ENCODE measurements around the gene LCN6. TPM values are rescaled to one million over a fixed set of nuclear protein-coding genes. Genes with fewer than 3 reads are reported as not detected.

Gene LCN6
- total and polyA plus RNA-seq, 2 donors (not counting 1 experiment from before 2014, with no cell fraction given), result 0.18 TPM; not detected in 1

GRCh38 chr9:136775191-136775590 lies 26.9 kb upstream of the LCN6 start:
- CTCF ChIA-PET, result interaction anchor here (1.2 to 1.8 kb wide), 2 partner anchors 9 to 10 kb away, joined by 3 to 4 read pairs; no protein-coding TSS in a partner anchor
- H3K27me3 Mint-ChIP-seq, result peaks cover 25% of the 10 kb centered on the region
- peak overlapping the region; percentile 32 for H3K27ac Mint-ChIP-seq
- H4K20me1 ChIP-seq (ENCODE audit: control insufficient read depth, insufficient read depth, low read length, poor library complexity, severe bottlenecking), result no peaks in the 10 kb centered on the region
- H3K9ac ChIP-seq (ENCODE audit: low read length), result no peak overlapping the region
- DNase-seq, result no peak
- WGBS (ENCODE audit: insufficient coverage), result 97% methylated on average over 6 of the region's 6 CpGs
- intact Hi-C loops (cut with micrococcal nuclease), result no loop called here
- POLR2A ChIA-PET, result no interaction called here
- no peak overlapping the region for H2AFZ ChIP-seq (ENCODE audit: insufficient read depth, low read depth, low read length, poor library complexity, severe bottlenecking)
- H3K36me3 ChIP-seq (replicated peaks in 1 of 2; ENCODE audit: control extremely low read depth in 1 of 2, control insufficient read depth in 1 of 2, extremely low read depth in 1 of 2, insufficient read depth in 2 of 2, low read length in 1 of 2), result no peaks in the 10 kb centered on the region
- TF ChIP-seq CTCF (IDR thresholded peaks at IDR 0.05) (no peak), EZH2 (IDR thresholded peaks at IDR 0.05; ENCODE audit: borderline replicate concordance, insufficient read depth, low read depth, low read length, poor library complexity, severe bottlenecking) (no peak)
- no peaks in the 10 kb centered on the region for H3K79me2 ChIP-seq (ENCODE audit: control insufficient read depth, insufficient read depth, low read length)
- no peak overlapping the region for H3K4me2 ChIP-seq (replicated peaks; ENCODE audit: low read depth, low read length, poor library complexity, severe bottlenecking)
- H3K27ac ChIP-seq (ENCODE audit: low read length in 2 of 2), result no peak overlapping the region
- H3K9me3 Mint-ChIP-seq (ENCODE audit: insufficient read depth), result peaks cover 6% of the 10 kb centered on the region
- peaks cover 0 to 5% (median 2%) of the 10 kb centered on the region in 4 experiments for H3K27me3 ChIP-seq (replicated peaks in 1 of 4; ENCODE audit: control extremely low read depth in 1 of 4, control insufficient read depth in 3 of 4, insufficient read depth in 4 of 4, low read length in 3 of 4)
- ATAC-seq (ENCODE audit: low read depth), result no peak
- peaks cover 9% of the 10 kb centered on the region for H3K4me1 Mint-ChIP-seq
- H3K4me1 ChIP-seq (ENCODE audit: control insufficient read depth in 2 of 2, insufficient read depth in 2 of 2, low read length in 2 of 2), result peaks cover 7% of the 10 kb centered on the region in 2 donors
- H3K4me3 ChIP-seq (ENCODE audit: control extremely low read depth in 1 of 5, extremely low read depth in 1 of 5, insufficient read depth in 1 of 5, low read depth in 2 of 5, low read length in 4 of 5), result no peak overlapping the region
- H3K9me3 ChIP-seq (ENCODE audit: control extremely low read depth in 1 of 3, control insufficient read depth in 2 of 3, insufficient read depth in 1 of 3, low read length in 2 of 3), result peaks cover 0 to 10% (median 6%) of the 10 kb centered on the region in 3 donors
- no peak overlapping the region for H3K4me3 Mint-ChIP-seq

GRCh38 chr9:136774416-136775045 lies 26.2 kb upstream of the LCN6 start:
- DNase-seq, result no peak
- no peaks in the 10 kb centered on the region for H3K79me2 ChIP-seq (ENCODE audit: control insufficient read depth, insufficient read depth, low read length)
- POLR2A ChIA-PET, result no interaction called here
- H4K20me1 ChIP-seq (ENCODE audit: control insufficient read depth, insufficient read depth, low read length, poor library complexity, severe bottlenecking), result no peaks in the 10 kb centered on the region
- Mint-ChIP-seq H3K9me3 (ENCODE audit: insufficient read depth) (peaks cover 6% of the 10 kb centered on the region), H3K27ac (no peak overlapping the region), H3K4me1 (peaks cover 13% of the 10 kb centered on the region), H3K27me3 (peaks cover 25% of the 10 kb centered on the region), H3K4me3 (no peak overlapping the region)
- intact Hi-C loops (cut with micrococcal nuclease), result no loop called here
- no peak overlapping the region for H3K27ac ChIP-seq (ENCODE audit: low read length in 2 of 2)
- 97% methylated on average over 7 of the region's 12 CpGs for WGBS (ENCODE audit: insufficient coverage)
- peaks cover 0 to 10% (median 6%) of the 10 kb centered on the region in 3 donors for H3K9me3 ChIP-seq (ENCODE audit: control extremely low read depth in 1 of 3, control insufficient read depth in 2 of 3, insufficient read depth in 1 of 3, low read length in 2 of 3)
- H3K9ac ChIP-seq (ENCODE audit: low read length), result no peak overlapping the region
- no peak for ATAC-seq (ENCODE audit: low read depth)
- no peak overlapping the region for H3K4me2 ChIP-seq (replicated peaks; ENCODE audit: low read depth, low read length, poor library complexity, severe bottlenecking)
- CTCF ChIA-PET, result interaction anchor here (1.2 to 1.8 kb wide), 2 partner anchors 8 to 11 kb away, joined by 3 to 4 read pairs; no protein-coding TSS in a partner anchor
- H3K36me3 ChIP-seq (replicated peaks in 1 of 2; ENCODE audit: control extremely low read depth in 1 of 2, control insufficient read depth in 1 of 2, extremely low read depth in 1 of 2, insufficient read depth in 2 of 2, low read length in 1 of 2), result no peaks in the 10 kb centered on the region
- TF ChIP-seq EZH2 (IDR thresholded peaks at IDR 0.05; ENCODE audit: borderline replicate concordance, insufficient read depth, low read depth, low read length, poor library complexity, severe bottlenecking), result no peak
- TF ChIP-seq CTCF (IDR thresholded peaks at IDR 0.05), result no peak
- H3K4me3 ChIP-seq (ENCODE audit: control extremely low read depth in 1 of 5, extremely low read depth in 1 of 5, insufficient read depth in 1 of 5, low read depth in 2 of 5, low read length in 4 of 5), result no peak overlapping the region
- peaks cover 0 to 5% (median 2%) of the 10 kb centered on the region in 4 experiments for H3K27me3 ChIP-seq (replicated peaks in 1 of 4; ENCODE audit: control extremely low read depth in 1 of 4, control insufficient read depth in 3 of 4, insufficient read depth in 4 of 4, low read length in 3 of 4)
- H3K4me1 ChIP-seq (ENCODE audit: control insufficient read depth in 2 of 2, insufficient read depth in 2 of 2, low read length in 2 of 2), result peaks cover 7 to 11% of the 10 kb centered on the region in 2 donors
- H2AFZ ChIP-seq (ENCODE audit: insufficient read depth, low read depth, low read length, poor library complexity, severe bottlenecking), result no peak overlapping the region
